ENCODE measurements around the gene SLC35A2. TPM values are rescaled to one million over a fixed set of nuclear protein-coding genes. Genes with fewer than 3 reads are reported as not detected.

SLC35A2 gene
- total RNA-seq, 4 donors from 2014 or later, result 26.9 to 47.8 (median 32.3) TPM

DNA sequence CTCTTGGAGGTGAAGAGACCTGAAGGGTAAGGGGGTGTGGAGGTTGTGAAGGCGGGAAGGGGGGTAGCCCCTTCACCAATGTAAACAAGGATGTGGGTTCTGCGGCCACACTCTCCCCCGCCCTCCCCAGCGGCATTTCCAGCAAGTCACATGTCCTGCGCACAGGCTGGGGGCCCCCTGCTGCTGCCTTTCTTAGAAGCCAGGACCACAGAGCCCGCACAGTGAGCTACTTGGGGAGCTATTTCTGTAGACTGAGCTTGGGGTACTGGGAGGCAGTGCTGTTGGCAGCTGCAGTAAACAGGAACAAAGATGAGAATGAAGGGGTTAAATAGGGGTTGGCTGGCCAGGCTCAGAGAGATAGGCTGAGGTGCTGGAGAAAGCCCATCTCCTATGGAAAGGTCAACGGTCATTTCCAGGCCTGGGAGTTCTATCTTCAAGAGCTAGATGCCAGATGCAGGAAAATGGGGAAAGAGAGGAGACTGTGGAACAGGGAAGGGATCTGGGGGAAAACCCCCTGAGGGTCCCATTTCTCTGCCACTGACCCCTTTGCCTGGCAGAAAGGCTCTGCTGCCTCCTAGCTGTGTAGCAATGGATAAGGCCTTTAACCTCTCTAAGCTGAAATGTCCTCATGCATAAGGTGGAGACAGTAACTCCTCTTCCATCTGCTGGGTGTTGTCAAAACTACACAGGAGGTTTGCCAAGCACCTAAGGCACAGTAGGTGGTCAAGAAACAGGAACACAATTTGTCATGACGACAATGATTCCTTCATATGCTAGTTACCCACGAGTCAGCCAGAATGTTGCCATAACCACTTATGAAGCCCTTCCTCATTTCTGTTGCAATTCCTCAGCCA, 25.8 kb upstream of the SLC35A2 start:
- intact Hi-C loops (cut with DNase I), result no loop called here
- no peak overlapping the region for H3K4me3 ChIP-seq (replicated peaks in 1 of 3)
- no peak for TF ChIP-seq CTCF (IDR thresholded peaks at IDR 0.05)
- TF ChIP-seq POLR2A (IDR thresholded peaks at IDR 0.05), result no peak
- 48 to 54% methylated on average over 4 of the region's 9 CpGs for WGBS, 2 donors
- DNase-seq, result peak; percentile 8 to 10
- H3K27ac ChIP-seq, result no peak overlapping the region
- H3K36me3 ChIP-seq, result peaks cover 0 to 17% of the 10 kb centered on the region in 2 donors
- no peaks in the 10 kb centered on the region for H3K27me3 ChIP-seq
- no peaks in the 10 kb centered on the region for H3K9me3 ChIP-seq
- H3K4me1 ChIP-seq, result no peaks in the 10 kb centered on the region

- Histone ChIP-seq H3K4me3 (replicated peaks in 1 of 3) (no peak overlapping the region), H3K27ac (no peak overlapping the region), H3K9me3 (no peaks in the 10 kb centered on the region), H3K27me3 (no peaks in the 10 kb centered on the region), H3K4me1 (no peaks in the 10 kb centered on the region), H3K36me3 (peaks cover 0 to 17% of the 10 kb centered on the region in 2 donors)
- DNase-seq, result no peak
- WGBS, 2 donors, result 90 to 95% methylated on average over 6 to 8 of the region's 8 CpGs
- TF ChIP-seq POLR2A (IDR thresholded peaks at IDR 0.05) (no peak), CTCF (IDR thresholded peaks at IDR 0.05) (no peak)
- intact Hi-C loops (cut with DNase I), result no loop called here
Observed at GRCh38 chrX:48936429-48937053, 25.1 kb upstream of the SLC35A2 start.

DNA sequence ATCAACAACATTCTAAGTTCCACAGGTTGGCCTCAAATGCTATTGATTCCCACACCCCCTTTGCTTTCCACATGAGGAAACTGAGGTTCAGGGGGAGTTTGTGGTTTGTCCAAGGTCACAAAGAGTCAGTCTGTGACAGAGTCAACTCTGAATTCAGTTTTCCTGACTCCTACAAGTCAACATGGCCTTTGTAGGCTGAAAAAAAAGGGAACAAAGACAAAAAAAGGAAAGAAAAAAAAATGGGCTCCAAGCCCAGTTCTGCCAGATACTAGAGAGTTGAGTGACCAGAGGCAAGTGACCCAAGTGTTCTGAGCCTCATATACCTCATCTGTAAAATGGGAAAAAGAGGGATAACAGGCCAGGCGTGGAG, 23.8 kb upstream of the SLC35A2 start:
- 100% methylated on average over 1 of the region's 1 CpG for WGBS, 2 donors
- Histone ChIP-seq H3K27ac (no peak overlapping the region), H3K4me3 (replicated peaks in 1 of 3) (no peak overlapping the region), H3K36me3 (peaks cover 2 to 17% of the 10 kb centered on the region in 2 donors), H3K4me1 (no peaks in the 10 kb centered on the region), H3K9me3 (no peaks in the 10 kb centered on the region), H3K27me3 (no peaks in the 10 kb centered on the region)
- no peak for TF ChIP-seq CTCF (IDR thresholded peaks at IDR 0.05)
- no peak for TF ChIP-seq POLR2A (IDR thresholded peaks at IDR 0.05)
- intact Hi-C loops (cut with DNase I), result no loop called here
- DNase-seq, result no peak

- no peak for TF ChIP-seq CTCF (IDR thresholded peaks at IDR 0.05)
- TF ChIP-seq POLR2A (IDR thresholded peaks at IDR 0.05), result no peak
- intact Hi-C loops (cut with DNase I), result no loop called here
Observed at GRCh38 chrX:48934581-48935300, 23.3 kb upstream of the SLC35A2 start.

More at GRCh38 chrX:48934581-48935300, 23.3 kb upstream of the SLC35A2 start:
- Histone ChIP-seq H3K27me3 (no peaks in the 10 kb centered on the region), H3K36me3 (peaks cover 6 to 17% of the 10 kb centered on the region in 2 donors), H3K27ac (no peak overlapping the region), H3K4me3 (replicated peaks in 1 of 3) (no peak overlapping the region), H3K9me3 (no peaks in the 10 kb centered on the region), H3K4me1 (no peaks in the 10 kb centered on the region)
- no peak for DNase-seq
- WGBS, 2 donors, result 87 to 93% methylated on average over 6 to 7 of the region's 7 CpGs
